OCI-LY3 (cell line): ENCODE results near the gene TMEM140.

ENCODE experiments used
- H2AFZ ChIP-seq: fragments of 200-600, 300-600 bp; shearing (Covaris generic); 2 replicates; pipeline ENCODE4 v1.6.0; 2014; ENCODE audit warnings: antibody characterized with exemption, low read depth, low read length
- H3K27ac ChIP-seq: fragments of 200-600, 300-600 bp; sonication (generic); 2 replicates; pipeline ENCODE4 v1.5.1; 2014; ENCODE audit warnings: mild to moderate bottlenecking, low read length, moderate library complexity, mixed read lengths
- H3K27me3 ChIP-seq: fragments of 200-600, 300-600 bp; sonication (generic); 2 replicates; pipeline ENCODE4 v1.6.1; 2014; ENCODE audit warnings: low read depth, low read length, mixed read lengths
- H3K36me3 ChIP-seq: fragments of 200-600, 300-600 bp; sonication (generic); replicated peaks from 2 replicates; pipeline ENCODE3; 2014; ENCODE audit warnings: low read depth, low read length, mixed read lengths
- H3K4me1 ChIP-seq: fragments of 300-600, 200-600 bp; sonication (generic); 2 replicates; pipeline ENCODE4 v1.6.1; 2014; ENCODE audit warnings: low read length, mixed read lengths
- H3K4me2 ChIP-seq: fragments of 200-600, 300-600 bp; sonication (generic); 2 replicates; pipeline ENCODE4 v1.6.1; 2014; ENCODE audit warnings: low read length, mixed read lengths
- H3K4me3 ChIP-seq: fragments of 300-600, 200-600 bp; sonication (generic); 2 replicates; pipeline ENCODE4 v1.5.1; 2014; ENCODE audit warnings: antibody characterized with exemption, mild to moderate bottlenecking, low read length, moderate library complexity
- H3K79me2 ChIP-seq: fragments of 300-600, 200-600 bp; shearing (Covaris generic); 2 replicates; pipeline ENCODE4 v1.6.1; 2014; ENCODE audit warnings: mild to moderate bottlenecking, low read length, mixed read lengths
- H3K9ac ChIP-seq: fragments of 300-600, 200-600 bp; shearing (Covaris generic); 2 replicates; pipeline ENCODE4 v1.6.0; 2014; ENCODE audit warnings: mild to moderate bottlenecking, low read length, moderate library complexity
- H3K9me3 ChIP-seq: fragments of 200-600, 300-600 bp; shearing (Covaris generic); 2 replicates; pipeline ENCODE4 v1.6.1; 2014; ENCODE audit warnings: low read length, mixed read lengths; ENCODE audit not compliant: insufficient read depth
- H4K20me1 ChIP-seq: fragments of 200-600, 300-600 bp; sonication (generic); 2 replicates; pipeline ENCODE4 v1.6.1; 2016; ENCODE audit warnings: low read length, mixed read lengths; ENCODE audit not compliant: insufficient read depth
- CTCF ChIP-seq: fragments of 200-600, 300-600 bp; sonication (generic); IDR thresholded peaks from 2 replicates; pipeline ENCODE4 v1.5.1; 2014; ENCODE audit warnings: antibody characterized with exemption, low read length, low read depth
- EZH2phosphoT487 ChIP-seq: fragments of 200-600 bp; shearing (Covaris generic); IDR thresholded peaks from 2 replicates; pipeline ENCODE4 v1.6.1; 2018; ENCODE audit warnings: antibody characterized with exemption, mixed run types, low read depth

TMEM140 gene

GRCh38 chr7:135151533-135151932 lies 3.7 kb downstream of the TMEM140 start:
- H3K79me2 ChIP-seq: no peaks in the 10 kb centered on the region
- TF ChIP-seq CTCF (no peak), EZH2phosphoT487 (no peak)
- no peaks in the 10 kb centered on the region for H4K20me1 ChIP-seq
- H3K27me3 ChIP-seq: no peaks in the 10 kb centered on the region
- no peak overlapping the region for H3K9ac ChIP-seq
- peaks cover 48% of the 10 kb centered on the region for H3K4me1 ChIP-seq
- H3K9me3 ChIP-seq: peaks cover 17% of the 10 kb centered on the region; the same call in 1 of the 2 replicates
- no peak overlapping the region for H3K4me2 ChIP-seq
- H3K36me3 ChIP-seq: peaks cover 4% of the 10 kb centered on the region
- H2AFZ ChIP-seq: no peak overlapping the region
- H3K4me3 ChIP-seq: no peak overlapping the region
- H3K27ac ChIP-seq: no peak overlapping the region

- no peak overlapping the region for H3K4me2 ChIP-seq
- H3K9ac ChIP-seq: no peak overlapping the region
- H3K79me2 ChIP-seq: no peaks in the 10 kb centered on the region
- H4K20me1 ChIP-seq: no peaks in the 10 kb centered on the region
- no peaks in the 10 kb centered on the region for H3K27me3 ChIP-seq
- no peak overlapping the region for H3K4me3 ChIP-seq
- peaks cover 9% of the 10 kb centered on the region for H3K36me3 ChIP-seq
- peaks cover 39% of the 10 kb centered on the region for H3K4me1 ChIP-seq
- H3K9me3 ChIP-seq: peaks cover 26% of the 10 kb centered on the region; the same call in 1 of the 2 replicates
- H2AFZ ChIP-seq: no peak overlapping the region
- H3K27ac ChIP-seq: no peak overlapping the region
- no peak for TF ChIP-seq CTCF
- no peak for TF ChIP-seq EZH2phosphoT487
These were observed 4.6 kb downstream of the TMEM140 start for GRCh38 chr7:135152442-135152841.

GRCh38 chr7:135154734-135155133 lies 6.9 kb downstream of the TMEM140 start:
- Histone ChIP-seq H3K27ac (no peak overlapping the region), H3K9ac (no peak overlapping the region), H3K4me3 (no peak overlapping the region), H3K79me2 (no peaks in the 10 kb centered on the region), H3K4me1 (peaks cover 25% of the 10 kb centered on the region), H2AFZ (no peak overlapping the region), H3K27me3 (no peaks in the 10 kb centered on the region), H3K36me3 (peaks cover 16% of the 10 kb centered on the region), H3K4me2 (no peak overlapping the region), H3K9me3 (peaks cover 27% of the 10 kb centered on the region; the same call in 1 of the 2 replicates), H4K20me1 (no peaks in the 10 kb centered on the region)
- TF ChIP-seq CTCF (no peak), EZH2phosphoT487 (no peak)

GRCh38 chr7:135156290-135156689 lies 8.4 kb downstream of the TMEM140 start:
- no peak overlapping the region for H2AFZ ChIP-seq
- peaks cover 19% of the 10 kb centered on the region for H3K36me3 ChIP-seq
- H3K27ac ChIP-seq: no peak overlapping the region
- H4K20me1 ChIP-seq: no peaks in the 10 kb centered on the region
- H3K4me1 ChIP-seq: peaks cover 22% of the 10 kb centered on the region
- H3K9me3 ChIP-seq: peaks cover 27% of the 10 kb centered on the region; the same call in 1 of the 2 replicates
- H3K79me2 ChIP-seq: no peaks in the 10 kb centered on the region
- no peaks in the 10 kb centered on the region for H3K27me3 ChIP-seq
- TF ChIP-seq EZH2phosphoT487: no peak
- TF ChIP-seq CTCF: no peak
- no peak overlapping the region for H3K4me2 ChIP-seq
- H3K4me3 ChIP-seq: no peak overlapping the region
- no peak overlapping the region for H3K9ac ChIP-seq
